Measurements from ENCODE around the gene SHH.

SHH gene

GRCh38 chr7:155802906-155803417, 9.3 kb downstream of the SHH start:
- peaks cover 20% of the 10 kb centered on the region for H3K4me1 ChIP-seq (ENCODE audit: low read length)
- H2AFZ ChIP-seq (ENCODE audit: low read length), result no peak overlapping the region
- H3K9me2 ChIP-seq (replicated peaks; ENCODE audit: insufficient read depth, low read length), result no peaks in the 10 kb centered on the region
- H3K27ac ChIP-seq (ENCODE audit: low read length), result no peak overlapping the region
- no peak overlapping the region for H3K9ac ChIP-seq (ENCODE audit: low read length)
- no peak overlapping the region for H3K4me3 ChIP-seq (ENCODE audit: low read length)
- H3K79me2 ChIP-seq (ENCODE audit: low read length), result no peaks in the 10 kb centered on the region
- DNase-seq, result no peak
- no peaks in the 10 kb centered on the region for H3F3A ChIP-seq (ENCODE audit: insufficient read depth, low read length)
- H3K4me2 ChIP-seq (ENCODE audit: low read depth, low read length), result no peak overlapping the region
- TF ChIP-seq EZH2phosphoT487 (IDR thresholded peaks at IDR 0.05; ENCODE audit: low read length), result no peak
- TF ChIP-seq EZH2 (optimal IDR thresholded peaks at IDR 0.05; ENCODE audit: low read depth, low read length), result no peak
- no peak for TF ChIP-seq CTCF (IDR thresholded peaks at IDR 0.05; ENCODE audit: low read length)
- no peaks in the 10 kb centered on the region for H4K20me1 ChIP-seq (ENCODE audit: insufficient read depth, low read length)
- H3K36me3 ChIP-seq (replicated peaks; ENCODE audit: insufficient read depth, low read length), result no peaks in the 10 kb centered on the region
- H3K27me3 ChIP-seq (replicated peaks; ENCODE audit: insufficient read depth, low read length), result peaks cover 73% of the 10 kb centered on the region
- no peaks in the 10 kb centered on the region for H3K9me3 ChIP-seq (replicated peaks; ENCODE audit: insufficient read depth, low read length)

- Histone ChIP-seq H3K4me3 (ENCODE audit: low read length) (no peak overlapping the region), H4K20me1 (ENCODE audit: insufficient read depth, low read length) (no peaks in the 10 kb centered on the region), H2AFZ (ENCODE audit: low read length) (no peak overlapping the region), H3K4me2 (ENCODE audit: low read depth, low read length) (no peak overlapping the region), H3K9me3 (replicated peaks; ENCODE audit: insufficient read depth, low read length) (no peaks in the 10 kb centered on the region), H3K79me2 (ENCODE audit: low read length) (no peaks in the 10 kb centered on the region), H3K36me3 (replicated peaks; ENCODE audit: insufficient read depth, low read length) (no peaks in the 10 kb centered on the region), H3K9ac (ENCODE audit: low read length) (no peak overlapping the region), H3F3A (ENCODE audit: insufficient read depth, low read length) (no peaks in the 10 kb centered on the region), H3K27me3 (replicated peaks; ENCODE audit: insufficient read depth, low read length) (peaks cover 66% of the 10 kb centered on the region), H3K4me1 (ENCODE audit: low read length) (peaks cover 20% of the 10 kb centered on the region), H3K9me2 (replicated peaks; ENCODE audit: insufficient read depth, low read length) (no peaks in the 10 kb centered on the region), H3K27ac (ENCODE audit: low read length) (no peak overlapping the region)
- no peak for DNase-seq
- TF ChIP-seq EZH2phosphoT487 (IDR thresholded peaks at IDR 0.05; ENCODE audit: low read length) (no peak), EZH2 (optimal IDR thresholded peaks at IDR 0.05; ENCODE audit: low read depth, low read length) (no peak), CTCF (IDR thresholded peaks at IDR 0.05; ENCODE audit: low read length) (no peak)
These were observed 10.0 kb downstream of the SHH start for GRCh38 chr7:155802291-155802690.

GRCh38 chr7:155800741-155801267, 11.5 kb downstream of the SHH start:
- H3K9me2 ChIP-seq (replicated peaks; ENCODE audit: insufficient read depth, low read length), result no peaks in the 10 kb centered on the region
- no peaks in the 10 kb centered on the region for H4K20me1 ChIP-seq (ENCODE audit: insufficient read depth, low read length)
- 0 out of 2 replicates have a peak overlapping the region, but pooled peaks have one; percentile 0 for H2AFZ ChIP-seq (ENCODE audit: low read length)
- peaks cover 20% of the 10 kb centered on the region for H3K4me1 ChIP-seq (ENCODE audit: low read length)
- TF ChIP-seq EZH2phosphoT487 (IDR thresholded peaks at IDR 0.05; ENCODE audit: low read length), result no peak
- no peak for TF ChIP-seq CTCF (IDR thresholded peaks at IDR 0.05; ENCODE audit: low read length)
- no peaks in the 10 kb centered on the region for H3K36me3 ChIP-seq (replicated peaks; ENCODE audit: insufficient read depth, low read length)
- H3K27ac ChIP-seq (ENCODE audit: low read length), result no peak overlapping the region
- DNase-seq, result no peak
- H3K9ac ChIP-seq (ENCODE audit: low read length), result no peak overlapping the region
- no peaks in the 10 kb centered on the region for H3K9me3 ChIP-seq (replicated peaks; ENCODE audit: insufficient read depth, low read length)
- H3K4me3 ChIP-seq (ENCODE audit: low read length), result no peak overlapping the region
- peaks cover 61% of the 10 kb centered on the region for H3K27me3 ChIP-seq (replicated peaks; ENCODE audit: insufficient read depth, low read length)
- H3F3A ChIP-seq (ENCODE audit: insufficient read depth, low read length), result no peaks in the 10 kb centered on the region
- peak overlapping the region; percentile 35 for H3K4me2 ChIP-seq (ENCODE audit: low read depth, low read length)
- H3K79me2 ChIP-seq (ENCODE audit: low read length), result no peaks in the 10 kb centered on the region

Measured in MM.1S (cell line).